ENCODE measurements around the gene ASTN1. TPM values are rescaled to one million over a fixed set of nuclear protein-coding genes. Genes with fewer than 3 reads are reported as not detected.

Gene ASTN1
- total and polyA plus RNA-seq, 2 of the 4 experiments (the other 2 are of a cell fraction) = under 0.01 to 0.07 TPM

DNA sequence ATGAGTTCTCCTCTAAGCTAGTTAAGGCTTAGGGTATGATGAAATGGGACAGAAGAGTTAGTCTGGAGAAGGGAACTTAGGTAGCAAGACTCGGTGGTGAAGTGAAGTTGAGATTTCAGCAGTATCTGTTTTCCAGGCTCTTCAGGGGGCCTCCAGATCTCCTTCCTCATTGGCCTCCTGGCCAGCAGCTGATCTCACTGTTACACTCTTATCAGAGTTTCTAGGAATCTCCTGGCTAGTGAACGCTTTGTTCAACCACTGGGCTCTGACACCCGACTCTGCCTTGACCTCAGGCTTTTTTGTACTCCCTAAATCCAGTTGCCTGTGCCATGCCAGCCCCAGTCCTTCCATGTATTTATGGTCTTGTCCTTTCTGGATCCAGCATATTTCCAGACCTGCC lies 311.0 kb downstream of the ASTN1 start:
- Histone ChIP-seq H3K27ac (ENCODE audit: insufficient read depth, low read length) (no peak overlapping the region), H3K14ac (replicated peaks; ENCODE audit: low read depth, low read length) (no peak overlapping the region), H3K4ac (ENCODE audit: low read depth, low read length) (no peak overlapping the region), H3K79me1 (ENCODE audit: low read depth in 1 of 2, low read length in 2 of 2) (no peaks in the 10 kb centered on the region), H2AFZ (replicated peaks; ENCODE audit: low read length, poor library complexity) (no peak overlapping the region), H3K4me3 (ENCODE audit: insufficient read depth, low read depth, low read length) (no peak overlapping the region), H3K18ac (ENCODE audit: low read depth, low read length) (no peak overlapping the region), H3K9ac (ENCODE audit: low read depth, low read length) (no peak overlapping the region), H2AK5ac (ENCODE audit: low read depth, low read length) (no peak overlapping the region), H3K56ac (ENCODE audit: extremely low read depth, insufficient read depth, low read length) (no peak overlapping the region), H3K23ac (ENCODE audit: low read depth, low read length) (no peak overlapping the region), H2AK9ac (replicated peaks; ENCODE audit: low read depth, low read length, poor library complexity) (no peak overlapping the region), H2BK5ac (ENCODE audit: low read depth, low read length, poor library complexity, severe bottlenecking) (no peak overlapping the region), H4K91ac (ENCODE audit: insufficient read depth, low read depth, low read length) (no peak overlapping the region), H3K27me3 (ENCODE audit: control insufficient read depth, insufficient read depth, low read length) (no peaks in the 10 kb centered on the region), H3K9me1 (ENCODE audit: insufficient read depth, low read length) (no peaks in the 10 kb centered on the region), H4K5ac (ENCODE audit: low read depth, low read length) (no peak overlapping the region), H4K20me1 (ENCODE audit: insufficient read depth, low read length) (no peaks in the 10 kb centered on the region), H2BK15ac (ENCODE audit: low read depth, low read length) (no peak overlapping the region), H3K36me3 (ENCODE audit: control insufficient read depth, insufficient read depth, low read length) (no peaks in the 10 kb centered on the region), H4K8ac (ENCODE audit: low read depth in 2 of 2, low read length in 2 of 2) (no peak overlapping the region), H2BK120ac (ENCODE audit: low read depth, low read length) (no peak overlapping the region), H3K4me1 (ENCODE audit: control insufficient read depth, insufficient read depth, low read length) (no peaks in the 10 kb centered on the region), H3K4me2 (ENCODE audit: low read depth, low read length) (no peak overlapping the region), H2BK20ac (ENCODE audit: low read depth, low read length) (no peak overlapping the region), H3K9me3 (ENCODE audit: control insufficient read depth, insufficient read depth, low read length) (no peaks in the 10 kb centered on the region)
- no peak for DNase-seq
- in situ Hi-C loops (cut with MboI; ENCODE audit: low sequenced_read_pairs) (loop anchor here (25.0 kb wide), 1 partner anchor 1691 kb away; no protein-coding TSS in a partner anchor), dilution Hi-C loops (cut with HindIII; ENCODE audit: low sequenced_read_pairs, unreplicated experiment) (no loop called here), intact Hi-C loops (cut with micrococcal nuclease) (no loop called here)
- TF ChIP-seq, protein P1, sequence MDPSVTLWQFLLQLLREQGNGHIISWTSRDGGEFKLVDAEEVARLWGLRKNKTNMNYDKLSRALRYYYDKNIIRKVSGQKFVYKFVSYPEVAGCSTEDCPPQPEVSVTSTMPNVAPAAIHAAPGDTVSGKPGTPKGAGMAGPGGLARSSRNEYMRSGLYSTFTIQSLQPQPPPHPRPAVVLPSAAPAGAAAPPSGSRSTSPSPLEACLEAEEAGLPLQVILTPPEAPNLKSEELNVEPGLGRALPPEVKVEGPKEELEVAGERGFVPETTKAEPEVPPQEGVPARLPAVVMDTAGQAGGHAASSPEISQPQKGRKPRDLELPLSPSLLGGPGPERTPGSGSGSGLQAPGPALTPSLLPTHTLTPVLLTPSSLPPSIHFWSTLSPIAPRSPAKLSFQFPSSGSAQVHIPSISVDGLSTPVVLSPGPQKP (IDR thresholded peaks at IDR 0.05; ENCODE audit: borderline replicate concordance, low read depth, low read length) = no peak
- TF ChIP-seq RFX5 (IDR thresholded peaks at IDR 0.05; ENCODE audit: low read depth, low read length) (no peak), SMC3 (IDR thresholded peaks at IDR 0.05; ENCODE audit: low read depth, low read length) (no peak), FOS (IDR thresholded peaks at IDR 0.05; ENCODE audit: low read depth, low read length) (no peak), CHD1 (IDR thresholded peaks at IDR 0.05; ENCODE audit: low read depth, low read length) (no peak), NFE2L2 (IDR thresholded peaks at IDR 0.05; ENCODE audit: low read depth, low read length) (no peak), MXI1 (IDR thresholded peaks at IDR 0.05; ENCODE audit: borderline replicate concordance, low read depth, low read length) (no peak)
- TF ChIP-seq, protein P2, sequence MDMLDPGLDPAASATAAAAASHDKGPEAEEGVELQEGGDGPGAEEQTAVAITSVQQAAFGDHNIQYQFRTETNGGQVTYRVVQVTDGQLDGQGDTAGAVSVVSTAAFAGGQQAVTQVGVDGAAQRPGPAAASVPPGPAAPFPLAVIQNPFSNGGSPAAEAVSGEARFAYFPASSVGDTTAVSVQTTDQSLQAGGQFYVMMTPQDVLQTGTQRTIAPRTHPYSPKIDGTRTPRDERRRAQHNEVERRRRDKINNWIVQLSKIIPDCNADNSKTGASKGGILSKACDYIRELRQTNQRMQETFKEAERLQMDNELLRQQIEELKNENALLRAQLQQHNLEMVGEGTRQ (IDR thresholded peaks at IDR 0.05; ENCODE audit: low read depth, low read length) = no peak
- TF ChIP-seq, protein P3, sequence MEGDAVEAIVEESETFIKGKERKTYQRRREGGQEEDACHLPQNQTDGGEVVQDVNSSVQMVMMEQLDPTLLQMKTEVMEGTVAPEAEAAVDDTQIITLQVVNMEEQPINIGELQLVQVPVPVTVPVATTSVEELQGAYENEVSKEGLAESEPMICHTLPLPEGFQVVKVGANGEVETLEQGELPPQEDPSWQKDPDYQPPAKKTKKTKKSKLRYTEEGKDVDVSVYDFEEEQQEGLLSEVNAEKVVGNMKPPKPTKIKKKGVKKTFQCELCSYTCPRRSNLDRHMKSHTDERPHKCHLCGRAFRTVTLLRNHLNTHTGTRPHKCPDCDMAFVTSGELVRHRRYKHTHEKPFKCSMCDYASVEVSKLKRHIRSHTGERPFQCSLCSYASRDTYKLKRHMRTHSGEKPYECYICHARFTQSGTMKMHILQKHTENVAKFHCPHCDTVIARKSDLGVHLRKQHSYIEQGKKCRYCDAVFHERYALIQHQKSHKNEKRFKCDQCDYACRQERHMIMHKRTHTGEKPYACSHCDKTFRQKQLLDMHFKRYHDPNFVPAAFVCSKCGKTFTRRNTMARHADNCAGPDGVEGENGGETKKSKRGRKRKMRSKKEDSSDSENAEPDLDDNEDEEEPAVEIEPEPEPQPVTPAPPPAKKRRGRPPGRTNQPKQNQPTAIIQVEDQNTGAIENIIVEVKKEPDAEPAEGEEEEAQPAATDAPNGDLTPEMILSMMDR (conservative IDR thresholded peaks at IDR 0.05; ENCODE audit: low read depth, low read length) = no peak
- no TSS peak for BruUV-seq (replicated peaks)
- no peak for ATAC-seq (ENCODE audit: low read depth)
- ChIA-PET CTCF (no interaction called here), POLR2A (ENCODE audit: unreplicated experiment) (no interaction called here)
- WGBS, 2 experiments (ENCODE audit: extremely low coverage in 2 of 2, insufficient read length in 1 of 2) = 0% methylated on average over 1 of the region's 3 CpGs; no CpG with 5 or more reads in 1 of the 2 experiments

Measured in IMR-90 (cell line).